Fibroblast of lung (primary cell): Measurements from ENCODE around the gene FBXO17. TPM values are rescaled to one million over a fixed set of nuclear protein-coding genes. Genes with fewer than 3 reads are reported as not detected.

Experiments used
- DNase-seq, 2 donors: peaks; one replicate each; pipeline versions ENCODE4 v3.0.0 to v3.0.0-alpha.2; 2010; ENCODE audit warnings: low read depth in 2 of 2
- H2AFZ ChIP-seq: 2 replicates; pipeline ENCODE4 v1.5.1; 2012; ENCODE audit warnings: low read length, control low read depth, inconsistent platforms
- H3K27ac ChIP-seq: 2 replicates; pipeline ENCODE4 v1.5.1; 2011; ENCODE audit warnings: low read length, control low read depth; ENCODE audit not compliant: insufficient read depth
- H3K27me3 ChIP-seq: 2 replicates; pipeline ENCODE4 v1.5.1; 2011; ENCODE audit warnings: mild to moderate bottlenecking, low read length; ENCODE audit not compliant: control insufficient read depth, insufficient read depth
- H3K36me3 ChIP-seq: 2 replicates; pipeline ENCODE4 v1.5.1; 2011; ENCODE audit warnings: low read length; ENCODE audit not compliant: control insufficient read depth, insufficient read depth
- H3K4me1 ChIP-seq: 2 replicates; pipeline ENCODE4 v1.5.1; 2011; ENCODE audit warnings: low read length; ENCODE audit not compliant: control insufficient read depth, insufficient read depth; ENCODE audit errors: extremely low read depth
- H3K4me2 ChIP-seq: 2 replicates; pipeline ENCODE4 v1.5.1; 2011; ENCODE audit warnings: low read length, control low read depth; ENCODE audit not compliant: insufficient read depth; ENCODE audit errors: extremely low read depth
- H3K4me3 ChIP-seq, 4 experiments: fragments of 200-600 bp in 1 of 4; sonication (generic) in 1 of 4; replicated peaks in 1 of 4; 2 replicates each; pipeline ENCODE4 v1.5.1; 2011 to 2016; ENCODE audit warnings: low read length in 4 of 4, low read depth in 3 of 4, mild to moderate bottlenecking in 3 of 4, control low read depth in 2 of 4, inconsistent platforms in 1 of 4, mixed read lengths in 1 of 4; ENCODE audit not compliant: insufficient read depth in 1 of 4; ENCODE audit errors: control extremely low read depth in 1 of 4
- H3K79me2 ChIP-seq: 2 replicates; pipeline ENCODE4 v1.5.1; 2012; ENCODE audit warnings: mild to moderate bottlenecking, low read length, inconsistent platforms; ENCODE audit not compliant: control insufficient read depth, insufficient read depth
- H3K9ac ChIP-seq: 2 replicates; pipeline ENCODE4 v1.5.1; 2011; ENCODE audit warnings: mild to moderate bottlenecking, low read length, control low read depth; ENCODE audit not compliant: insufficient read depth
- H3K9me3 ChIP-seq: 2 replicates; pipeline ENCODE4 v1.5.1; 2012; ENCODE audit warnings: low read depth, low read length; ENCODE audit not compliant: control insufficient read depth, insufficient read depth
- H4K20me1 ChIP-seq: 2 replicates; pipeline ENCODE4 v1.5.1; 2011; ENCODE audit warnings: low read length; ENCODE audit not compliant: control insufficient read depth, insufficient read depth; ENCODE audit errors: extremely low read depth
- EZH2 ChIP-seq: IDR thresholded peaks from 2 replicates; pipeline ENCODE4 v1.5.1; 2012; ENCODE audit warnings: low read length, control low read depth, mild to moderate bottlenecking; ENCODE audit errors: missing control alignments
- polyA plus RNA-seq, 2 donors: library from polyadenylated mRNA; depleted of rRNA in 1 of 2; stranded (reverse) in 1 of 2; unstranded in 1 of 2; fragments of >200 nt; gene quantifications; 2 replicates each; pipeline ENCODE4 v1.2.1, GENCODE V29; 2011 to 2012; ENCODE audit warnings: missing spikeins in 1 of 2
- total RNA-seq: library from RNA; depleted of rRNA; stranded (reverse); fragments of >200 nt; gene quantifications from 2 replicates; pipeline ENCODE4 v1.2.1, GENCODE V29; 2014
- TF ChIP-seq, protein P1 (sequence below), 2 donors: IDR thresholded peaks in 1 of 2; conservative IDR thresholded peaks in 1 of 2; 1 replicate in 1 of 2; 2 replicates in 1 of 2; pipeline ENCODE4 v1.5.1; 2011 to 2012; ENCODE audit warnings: low read length in 2 of 2, control low read depth in 1 of 2, inconsistent platforms in 1 of 2, low read depth in 1 of 2, mild to moderate bottlenecking in 1 of 2

The FBXO17 gene
- total and polyA plus RNA-seq, 2 donors (not counting 1 experiment from before 2014, with no cell fraction given): 10.2 to 25.8 TPM

DNA sequence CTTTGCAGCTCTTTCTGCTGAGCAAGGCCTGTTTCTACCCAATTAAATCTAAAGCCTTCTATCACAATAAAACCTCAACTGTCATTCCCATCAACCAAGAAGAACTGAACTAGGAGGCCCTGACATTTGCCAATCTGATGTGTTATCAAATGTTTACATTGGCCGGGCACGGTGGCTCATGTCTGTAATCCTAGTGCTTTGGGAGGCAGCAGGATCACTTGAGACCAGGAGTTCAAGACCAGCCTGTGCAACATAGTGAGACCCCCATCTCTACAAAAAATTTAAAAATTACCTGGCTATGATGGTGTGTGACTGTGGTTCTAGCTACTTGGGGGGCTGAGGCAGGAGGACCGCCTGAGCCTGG, 2.8 kb upstream of the FBXO17 start:
- no peak overlapping the region for H2AFZ ChIP-seq
- TF ChIP-seq, protein P1, sequence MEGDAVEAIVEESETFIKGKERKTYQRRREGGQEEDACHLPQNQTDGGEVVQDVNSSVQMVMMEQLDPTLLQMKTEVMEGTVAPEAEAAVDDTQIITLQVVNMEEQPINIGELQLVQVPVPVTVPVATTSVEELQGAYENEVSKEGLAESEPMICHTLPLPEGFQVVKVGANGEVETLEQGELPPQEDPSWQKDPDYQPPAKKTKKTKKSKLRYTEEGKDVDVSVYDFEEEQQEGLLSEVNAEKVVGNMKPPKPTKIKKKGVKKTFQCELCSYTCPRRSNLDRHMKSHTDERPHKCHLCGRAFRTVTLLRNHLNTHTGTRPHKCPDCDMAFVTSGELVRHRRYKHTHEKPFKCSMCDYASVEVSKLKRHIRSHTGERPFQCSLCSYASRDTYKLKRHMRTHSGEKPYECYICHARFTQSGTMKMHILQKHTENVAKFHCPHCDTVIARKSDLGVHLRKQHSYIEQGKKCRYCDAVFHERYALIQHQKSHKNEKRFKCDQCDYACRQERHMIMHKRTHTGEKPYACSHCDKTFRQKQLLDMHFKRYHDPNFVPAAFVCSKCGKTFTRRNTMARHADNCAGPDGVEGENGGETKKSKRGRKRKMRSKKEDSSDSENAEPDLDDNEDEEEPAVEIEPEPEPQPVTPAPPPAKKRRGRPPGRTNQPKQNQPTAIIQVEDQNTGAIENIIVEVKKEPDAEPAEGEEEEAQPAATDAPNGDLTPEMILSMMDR (conservative IDR thresholded peaks at IDR 0.05 in 1 of 2, IDR thresholded peaks at IDR 0.05 in 1 of 2; ENCODE audit: low read depth in 1 of 2, low read length in 2 of 2): no peak
- no peak for TF ChIP-seq EZH2

DNA sequence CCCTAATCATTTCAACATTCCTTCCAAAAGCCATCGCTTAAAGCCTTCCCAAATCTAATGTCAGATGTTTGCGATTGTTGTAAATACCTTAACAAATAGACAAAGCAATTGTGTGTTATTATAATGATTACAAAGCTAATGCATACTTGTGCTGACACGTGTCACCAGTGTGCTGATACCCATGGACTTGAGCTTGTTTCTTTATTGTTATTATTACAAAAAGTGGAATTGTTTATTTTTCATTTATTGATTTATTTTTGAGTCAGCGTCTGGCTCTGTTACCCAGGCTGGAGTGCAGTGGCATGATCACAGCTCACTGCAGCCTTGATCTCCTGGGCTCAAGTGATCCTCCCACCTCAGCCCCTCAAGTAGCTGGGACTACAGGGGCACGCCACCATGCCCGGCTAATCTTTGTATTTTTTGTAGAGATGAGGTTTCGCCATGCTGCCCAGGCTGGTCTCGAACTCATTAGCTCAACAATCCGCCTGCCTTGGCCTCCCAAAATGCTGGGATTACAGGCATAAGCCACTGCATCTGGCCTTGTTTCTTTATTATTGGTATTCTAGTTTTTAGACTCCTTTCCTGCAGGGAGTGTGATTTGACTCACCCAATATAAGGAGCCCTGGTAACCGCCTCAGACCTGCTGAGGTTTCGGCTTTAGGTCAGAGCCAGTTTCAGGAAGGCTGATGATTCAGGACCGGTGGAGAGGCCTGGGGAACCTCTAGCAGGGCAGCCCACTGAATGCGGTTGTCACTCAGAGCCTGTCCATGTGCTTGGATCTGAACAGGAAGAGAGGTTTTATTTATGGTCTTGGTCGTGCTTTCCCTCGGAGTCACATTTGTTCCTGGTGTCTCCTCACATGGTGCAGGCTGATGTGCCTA, 2.1 kb upstream of the FBXO17 start:
- Histone ChIP-seq H3K27me3 (no peaks in the 10 kb centered on the region), H3K36me3 (no peaks in the 10 kb centered on the region), H3K4me1 (peaks cover 6% of the 10 kb centered on the region), H4K20me1 (no peaks in the 10 kb centered on the region), H3K4me3 (no peak overlapping the region), H3K79me2 (no peaks in the 10 kb centered on the region), H3K4me2 (no peak overlapping the region), H3K27ac (no peak overlapping the region), H3K9ac (no peak overlapping the region), H2AFZ (no peak overlapping the region), H3K9me3 (no peaks in the 10 kb centered on the region)
- no peak for TF ChIP-seq EZH2
- TF ChIP-seq, protein P1 (conservative IDR thresholded peaks at IDR 0.05 in 1 of 2, IDR thresholded peaks at IDR 0.05 in 1 of 2; ENCODE audit: low read depth in 1 of 2, low read length in 2 of 2): no peak
- DNase-seq: peak in 1 of 2 donors; percentile 57

More for the DNA sequence above, 2.8 kb upstream of the FBXO17 start:
- H3K4me1 ChIP-seq: peaks cover 6% of the 10 kb centered on the region
- no peak overlapping the region for H3K9ac ChIP-seq
- H3K79me2 ChIP-seq: no peaks in the 10 kb centered on the region
- no peak overlapping the region for H3K4me2 ChIP-seq
- H3K36me3 ChIP-seq: no peaks in the 10 kb centered on the region
- no peaks in the 10 kb centered on the region for H3K9me3 ChIP-seq
- no peaks in the 10 kb centered on the region for H4K20me1 ChIP-seq
- H3K27ac ChIP-seq: no peak overlapping the region
- no peak overlapping the region for H3K4me3 ChIP-seq
- no peaks in the 10 kb centered on the region for H3K27me3 ChIP-seq
- no peak for DNase-seq

DNA sequence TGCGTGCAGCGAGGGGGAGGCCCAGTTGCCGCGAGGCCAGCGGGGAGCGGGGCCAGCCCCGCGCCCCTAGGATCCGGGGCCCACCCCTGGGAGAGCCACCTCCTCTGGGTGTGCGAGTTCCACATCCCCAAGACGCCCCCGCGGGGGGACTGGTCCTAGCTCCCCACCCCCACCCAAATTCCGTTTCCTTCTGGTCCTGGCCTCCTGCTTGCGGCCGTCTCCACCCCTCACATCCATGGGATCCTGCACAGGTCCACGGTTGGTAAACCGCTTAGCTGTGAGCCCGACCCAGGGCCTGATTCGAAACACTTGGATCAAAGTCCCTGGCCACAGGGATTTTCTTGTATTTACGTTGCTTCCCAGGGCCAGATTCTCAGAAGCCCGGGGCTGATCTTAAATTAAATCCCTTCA, 324 bp upstream of the FBXO17 start:
- H4K20me1 ChIP-seq: no peaks in the 10 kb centered on the region
- no peaks in the 10 kb centered on the region for H3K9me3 ChIP-seq
- peak overlapping the region; percentile 72 for H3K4me2 ChIP-seq
- peak overlapping the region; percentile 44 for H3K27ac ChIP-seq
- TF ChIP-seq, protein P1 (conservative IDR thresholded peaks at IDR 0.05 in 1 of 2, IDR thresholded peaks at IDR 0.05 in 1 of 2; ENCODE audit: low read depth in 1 of 2, low read length in 2 of 2): no peak
- no peak for TF ChIP-seq EZH2
- no peaks in the 10 kb centered on the region for H3K27me3 ChIP-seq
- peak; percentile 47 to 49 for DNase-seq
- peaks cover 6% of the 10 kb centered on the region for H3K4me1 ChIP-seq
- no peaks in the 10 kb centered on the region for H3K79me2 ChIP-seq
- no peaks in the 10 kb centered on the region for H3K36me3 ChIP-seq
- peak overlapping the region; percentile 45 to 67 (median 56) for H3K4me3 ChIP-seq
- peak overlapping the region; percentile 51 for H3K9ac ChIP-seq
- peak overlapping the region; percentile 83 for H2AFZ ChIP-seq
